ENCODE measurements around the gene GABBR2. TPM values are rescaled to one million over a fixed set of nuclear protein-coding genes. Genes with fewer than 3 reads are reported as not detected.
"Not testable (repeated sequence)": the region's sequence is repeated elsewhere in the genome, so short reads cannot be mapped to it uniquely, and the experiment has no call there.

The GABBR2 gene
- polyA plus RNA-seq, 4 donors, result 2.7 to 5.0 (median 4.6) TPM

DNA sequence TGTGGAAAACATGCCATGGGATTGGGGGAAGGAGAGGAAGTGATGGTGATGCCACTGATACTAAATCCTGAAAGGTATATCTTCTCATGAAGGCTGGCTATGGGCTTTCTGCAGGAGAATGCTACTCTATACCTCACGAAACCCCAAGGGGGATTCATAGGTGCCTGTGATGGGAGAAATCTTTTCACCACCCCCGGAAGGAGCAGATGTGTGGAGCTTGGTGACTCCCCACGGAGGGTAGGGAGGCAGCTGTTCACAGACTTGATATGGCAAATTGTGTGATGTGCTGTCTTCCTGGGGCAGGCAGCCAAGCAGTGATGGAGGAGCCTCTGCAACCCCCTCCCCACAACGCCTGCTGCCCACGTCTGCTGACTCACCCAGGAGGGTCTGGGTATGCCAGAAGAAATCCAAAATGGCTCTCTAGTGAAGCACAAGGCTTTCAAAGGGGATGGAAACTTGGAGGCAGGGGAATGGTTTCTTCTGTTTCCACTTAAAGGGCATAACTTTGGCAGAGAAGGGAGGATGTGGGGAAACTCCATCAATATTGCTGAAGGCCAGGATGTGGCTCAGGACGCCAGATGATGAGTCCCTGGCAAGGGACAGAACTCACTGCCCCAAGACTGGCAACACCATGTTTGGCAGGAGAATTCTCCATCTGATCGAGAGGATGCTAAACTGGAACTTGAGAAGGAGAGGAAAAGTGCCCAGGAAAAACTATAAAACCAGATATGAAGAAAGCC is 188.3 kb downstream of the GABBR2 start:
- DNase-seq (ENCODE audit: low read depth in 4 of 4, low spot score in 3 of 4), result no peak

DNA sequence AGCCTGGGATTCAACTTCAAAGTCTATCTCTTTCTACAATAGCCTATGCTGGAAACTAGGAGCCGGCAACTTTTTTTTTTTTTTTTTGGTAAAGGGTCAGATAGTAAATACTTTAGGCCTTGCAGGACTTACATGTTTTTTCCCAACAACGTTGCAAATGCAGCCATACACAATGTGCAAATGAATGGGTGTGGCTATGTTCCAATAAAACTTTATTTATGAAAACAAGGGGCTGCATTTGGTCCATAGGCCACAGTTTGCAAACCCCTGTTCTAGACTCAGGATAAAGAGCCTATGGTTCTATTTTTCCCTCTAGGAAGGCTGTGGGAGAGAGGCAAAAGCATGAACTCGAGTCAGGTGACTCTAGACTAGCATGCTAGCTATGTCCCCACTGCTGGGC is 189.1 kb downstream of the GABBR2 start:
- DNase-seq (ENCODE audit: low read depth in 4 of 4, low spot score in 3 of 4), result no peak

DNA sequence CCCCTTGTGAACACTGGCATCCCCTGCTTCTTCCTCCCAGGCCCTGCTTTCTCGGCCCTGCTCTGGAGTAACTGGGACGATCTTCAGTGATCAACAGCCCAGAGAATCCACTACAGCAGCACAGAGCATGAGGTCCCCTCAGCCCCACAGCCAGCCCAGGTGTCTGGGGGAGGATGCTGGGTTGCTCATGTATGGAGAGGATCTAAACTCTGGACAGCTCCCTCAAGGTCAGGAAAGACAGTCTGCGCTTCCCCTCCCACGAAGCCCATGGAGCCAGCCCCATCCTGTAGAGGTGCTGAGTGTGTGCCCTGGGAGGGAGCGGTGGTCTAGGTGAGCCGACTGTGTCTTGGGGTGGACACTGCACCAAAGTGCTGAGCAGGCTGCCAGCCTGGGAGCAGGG is 190.2 kb downstream of the GABBR2 start:
- no peak for DNase-seq (ENCODE audit: low read depth in 4 of 4, low spot score in 3 of 4)

DNA sequence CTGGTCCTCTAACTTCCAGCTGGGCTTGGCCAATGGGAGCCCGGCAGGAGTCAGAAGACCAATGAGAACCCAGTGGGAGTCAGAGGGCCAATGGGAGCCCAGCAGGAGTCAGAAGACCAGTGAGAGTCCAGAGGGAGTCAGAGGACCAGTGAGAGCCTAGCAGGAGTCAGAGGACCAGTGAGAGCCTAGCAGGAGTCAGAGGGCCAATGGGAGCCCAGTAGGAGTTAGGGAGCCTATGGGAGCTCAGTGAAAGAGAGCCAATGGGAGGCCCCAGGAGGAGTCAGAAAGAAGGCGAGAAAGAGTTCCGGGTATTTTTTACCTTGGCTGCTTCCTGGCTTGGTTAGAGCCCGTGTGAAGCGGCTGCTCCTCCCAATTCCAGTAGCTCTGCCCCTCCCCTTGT is 191.0 kb downstream of the GABBR2 start:
- DNase-seq (ENCODE audit: low read depth in 4 of 4, low spot score in 3 of 4), result no peak

DNA sequence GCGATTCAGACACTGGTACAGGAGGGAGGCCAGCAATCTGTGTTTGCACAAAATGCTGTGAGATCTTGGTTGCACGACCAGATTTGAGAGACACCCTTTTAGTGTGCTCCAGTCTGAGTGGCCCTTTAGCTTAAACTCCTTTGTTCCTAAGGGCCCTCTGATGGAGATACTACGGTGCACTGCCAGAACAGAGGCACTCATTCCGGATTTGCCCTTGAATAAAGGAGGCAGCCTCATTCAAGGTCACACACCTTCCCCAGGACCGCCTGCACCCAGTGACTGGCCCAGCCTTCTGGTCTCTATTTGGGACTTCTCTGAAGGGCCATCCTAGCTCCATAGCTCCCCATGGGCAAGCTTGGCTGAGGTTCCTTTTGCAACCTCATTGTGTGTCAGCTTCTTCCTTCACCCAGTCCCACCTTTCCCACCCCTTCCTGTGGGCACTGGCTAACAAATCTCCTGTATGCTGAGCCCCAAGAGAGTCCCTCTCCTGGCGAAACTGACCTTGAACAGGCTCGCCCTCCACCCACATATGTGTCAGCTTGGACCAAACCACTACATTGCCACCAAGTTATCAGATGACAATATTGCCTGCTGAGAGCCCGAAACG is 191.7 kb downstream of the GABBR2 start:
- DNase-seq (ENCODE audit: low read depth in 4 of 4, low spot score in 3 of 4), result no peak

DNA sequence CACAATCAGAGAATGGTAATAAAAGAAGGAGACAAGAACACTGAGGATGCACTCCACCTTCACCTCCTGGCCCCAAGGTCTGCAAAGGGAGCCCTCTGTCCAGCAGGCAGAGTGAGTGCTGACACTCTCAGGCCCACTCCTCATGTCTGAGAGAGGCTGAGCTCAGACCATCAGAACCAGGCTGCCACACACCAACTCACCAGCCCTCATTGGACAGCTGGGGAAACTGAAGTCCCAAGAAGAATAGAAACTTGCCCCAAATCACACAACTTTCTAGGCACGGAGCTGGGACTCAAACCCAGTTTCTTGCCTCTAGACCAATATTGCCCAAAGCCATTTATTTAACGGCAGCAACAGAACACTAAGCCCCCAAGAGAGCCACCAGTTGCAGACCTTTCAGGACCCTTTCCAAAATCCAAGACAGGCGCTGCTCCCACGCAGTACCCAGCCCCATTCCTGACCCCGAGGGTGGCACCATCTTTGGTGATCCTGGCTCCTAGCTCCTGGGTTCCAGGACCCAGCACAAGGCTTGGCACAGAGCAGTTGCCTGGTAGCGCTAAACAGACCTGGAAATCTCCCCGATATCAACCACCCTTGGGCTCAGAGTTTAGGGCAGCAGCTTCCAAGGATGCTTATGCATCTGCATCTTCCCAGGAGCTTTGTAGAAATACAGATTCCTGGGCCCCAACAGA is 192.4 kb downstream of the GABBR2 start:
- DNase-seq (ENCODE audit: low read depth in 4 of 4, low spot score in 3 of 4), result no peak

DNA sequence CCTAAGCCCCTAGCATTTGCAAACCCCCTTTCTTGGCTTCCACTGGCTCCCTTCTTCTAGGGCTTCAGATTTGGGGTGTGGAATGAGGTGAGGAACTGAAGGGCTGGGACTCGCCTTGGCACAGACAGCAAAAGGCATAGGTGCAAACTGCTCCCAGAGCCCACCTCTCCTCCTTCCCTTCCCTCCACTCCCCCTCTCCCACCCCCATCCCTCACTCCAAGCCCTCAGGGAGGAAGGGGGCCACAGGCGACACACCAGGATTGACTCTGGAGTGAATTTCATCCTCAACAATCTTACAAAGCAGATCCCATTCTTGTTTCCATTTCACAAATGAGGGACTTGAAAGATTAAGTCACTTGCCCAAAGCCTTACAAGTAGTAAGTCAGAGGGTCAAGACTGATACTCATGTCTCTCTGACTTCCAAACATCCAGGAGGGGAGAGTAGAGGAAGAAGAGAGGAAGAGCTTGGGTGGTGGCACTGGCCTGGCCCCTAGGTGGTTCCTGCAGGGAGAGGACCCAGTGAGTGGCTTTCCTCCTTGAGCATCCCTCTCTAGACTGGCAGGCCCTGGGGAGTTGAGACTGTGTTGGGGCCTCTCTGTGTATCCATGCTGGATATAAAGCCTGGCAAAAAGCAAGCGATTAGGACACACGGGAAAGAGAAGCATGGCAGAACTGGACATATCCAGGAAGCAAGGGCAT is 193.1 kb downstream of the GABBR2 start:
- DNase-seq (ENCODE audit: low read depth in 4 of 4, low spot score in 3 of 4), result no peak

DNA sequence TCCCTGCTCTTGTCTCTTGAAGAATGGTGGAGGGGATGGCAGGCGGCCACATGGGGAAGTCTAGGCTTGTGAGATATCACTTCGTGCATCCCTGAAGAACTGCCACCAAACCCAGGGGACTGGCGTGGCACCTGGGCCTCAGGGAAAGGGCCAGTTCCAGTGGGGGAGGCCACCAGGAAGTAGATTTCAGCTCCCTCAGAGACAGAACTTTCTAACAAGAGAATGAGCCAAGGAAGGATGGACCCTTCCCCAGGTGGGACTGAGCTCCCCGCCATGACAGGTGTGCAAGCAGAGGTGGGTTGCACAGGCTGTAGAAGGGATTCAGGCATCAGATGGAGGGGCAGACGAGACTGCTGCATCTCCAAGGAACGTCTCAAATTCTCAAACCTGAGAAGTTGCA is 193.9 kb downstream of the GABBR2 start:
- DNase-seq (ENCODE audit: low read depth in 4 of 4, low spot score in 3 of 4), result no peak

DNA sequence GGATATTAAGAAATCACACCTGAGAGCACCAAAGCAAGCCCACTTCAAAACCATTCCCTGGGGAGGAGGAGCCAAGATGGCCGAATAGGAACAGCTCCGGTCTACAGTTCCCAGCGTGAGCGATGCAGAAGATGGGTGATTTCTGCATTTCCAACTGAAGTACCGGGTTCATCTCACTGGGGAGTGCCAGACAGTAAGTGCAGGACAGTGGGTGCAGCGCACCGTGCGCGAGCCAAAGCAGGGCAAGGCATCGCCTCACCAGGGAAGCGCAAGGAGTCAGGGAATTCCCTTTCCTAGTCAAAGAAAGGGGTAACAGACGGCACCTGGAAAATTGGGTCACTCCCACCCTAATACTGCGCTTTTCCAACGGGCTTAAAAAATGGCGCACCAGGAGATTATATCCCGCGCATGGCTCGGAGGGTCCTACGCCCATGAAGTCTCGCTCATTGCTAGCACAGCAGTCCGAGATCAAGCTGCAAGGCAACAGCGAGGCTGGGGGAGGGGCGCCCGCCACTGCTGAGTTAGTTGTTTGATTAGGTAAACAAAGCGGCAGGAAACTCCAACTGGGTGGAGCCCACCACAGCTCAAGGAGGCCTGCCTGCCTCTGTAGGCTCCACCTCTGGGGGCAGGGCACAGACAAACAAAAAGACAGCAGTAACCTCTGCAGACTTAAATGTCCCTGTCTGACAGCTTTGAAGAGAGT is 200.4 kb downstream of the GABBR2 start:
- DNase-seq (ENCODE audit: low read depth in 4 of 4, low spot score in 3 of 4), result not testable (repeated sequence)

DNA sequence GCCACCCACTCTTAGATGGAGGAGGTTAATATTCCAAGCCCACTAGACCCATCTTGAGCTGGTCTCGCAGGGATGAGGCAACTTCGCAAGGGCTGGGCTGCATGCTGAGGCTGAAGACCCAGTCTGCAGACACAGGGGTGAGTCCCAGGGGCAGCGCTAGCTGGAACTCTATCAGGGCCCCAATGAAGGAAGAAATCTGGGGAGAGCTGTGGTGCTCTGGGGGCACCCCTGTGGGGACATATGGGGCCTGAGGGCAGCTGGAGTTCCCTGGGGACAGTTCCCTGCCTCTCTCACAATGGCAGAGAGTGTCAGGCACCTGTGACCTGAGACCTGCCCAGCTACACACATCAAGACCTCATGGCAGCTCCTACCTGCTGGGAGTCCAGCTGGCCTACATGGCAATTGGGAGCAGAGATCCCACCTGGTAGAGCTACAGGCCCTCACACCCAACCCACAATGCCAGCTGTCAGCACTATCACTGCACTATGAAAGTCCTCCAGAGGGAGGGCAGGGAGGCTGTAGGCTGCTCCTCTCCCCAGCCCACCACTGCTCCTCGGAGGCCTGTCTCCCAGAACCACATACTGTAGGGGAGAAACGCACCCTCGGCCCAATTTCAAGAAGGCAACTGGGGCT is 202.2 kb downstream of the GABBR2 start:
- DNase-seq (ENCODE audit: low read depth in 4 of 4, low spot score in 3 of 4), result no peak

DNA sequence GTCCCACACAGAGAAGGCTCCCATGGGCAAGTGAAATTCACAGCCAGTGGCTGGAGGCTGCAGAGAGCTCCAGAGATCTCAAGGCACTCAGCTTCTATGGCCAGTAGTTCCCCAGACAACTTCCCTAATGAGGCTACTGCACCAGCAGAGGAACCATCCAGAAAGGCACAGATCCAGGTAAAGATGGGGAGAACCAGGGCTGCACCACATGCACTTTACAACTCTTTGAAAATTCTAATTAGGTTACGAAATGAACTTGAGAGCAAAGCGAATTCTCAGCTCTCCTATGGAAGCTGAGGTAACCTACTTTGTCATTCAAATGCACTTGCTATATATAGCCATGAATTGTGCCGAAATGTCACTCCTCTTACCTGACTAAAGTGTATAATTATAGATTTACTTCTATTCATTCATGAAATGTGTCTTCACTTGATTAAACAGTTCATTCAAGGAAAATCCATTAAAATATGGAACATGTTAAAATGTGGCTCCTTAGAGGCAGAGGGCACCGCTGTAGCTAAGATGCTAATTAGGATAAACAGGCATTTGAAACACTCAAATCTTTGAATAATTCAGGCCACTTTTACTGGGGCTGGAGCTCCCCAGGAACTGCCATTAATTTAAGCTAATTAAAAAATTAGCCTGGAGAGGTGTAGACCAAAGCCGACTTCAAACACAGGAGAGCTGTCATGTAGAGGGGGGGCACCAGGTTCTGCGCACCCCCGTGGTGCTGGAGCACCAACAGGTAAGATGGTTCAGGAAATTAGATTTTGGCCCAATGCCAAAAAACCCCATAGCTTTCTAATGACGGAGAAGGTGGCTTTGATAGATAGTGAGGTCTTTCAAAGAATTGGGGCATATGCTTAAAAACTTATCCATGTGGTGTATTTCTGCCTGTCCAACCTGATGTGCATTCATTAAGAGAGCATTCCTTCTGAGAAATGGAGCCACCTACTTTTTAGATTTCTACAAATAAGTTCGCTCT is 204.1 kb downstream of the GABBR2 start:
- no peak for DNase-seq (ENCODE audit: low read depth in 4 of 4, low spot score in 3 of 4)

DNA sequence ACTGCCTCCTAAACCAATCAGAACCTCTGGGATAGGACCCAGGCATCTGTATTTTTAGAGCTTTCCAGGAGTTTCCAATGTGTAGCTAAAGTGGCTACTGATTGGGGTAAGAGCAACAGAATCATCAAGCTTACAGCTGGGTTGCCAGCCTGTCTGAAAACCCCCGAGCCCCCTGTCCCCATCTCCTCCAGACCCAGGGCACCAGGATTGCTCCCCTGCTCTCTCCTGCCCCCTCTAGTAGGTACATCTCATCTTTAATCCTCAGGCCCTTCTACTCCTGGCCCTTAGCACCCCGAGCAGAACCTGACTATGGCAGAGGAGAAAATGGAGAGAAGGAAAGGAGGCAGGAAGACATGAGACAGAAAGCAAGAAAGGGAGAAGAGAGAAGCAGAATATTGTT is 204.9 kb downstream of the GABBR2 start:
- no peak for DNase-seq (ENCODE audit: low read depth in 4 of 4, low spot score in 3 of 4)

DNA sequence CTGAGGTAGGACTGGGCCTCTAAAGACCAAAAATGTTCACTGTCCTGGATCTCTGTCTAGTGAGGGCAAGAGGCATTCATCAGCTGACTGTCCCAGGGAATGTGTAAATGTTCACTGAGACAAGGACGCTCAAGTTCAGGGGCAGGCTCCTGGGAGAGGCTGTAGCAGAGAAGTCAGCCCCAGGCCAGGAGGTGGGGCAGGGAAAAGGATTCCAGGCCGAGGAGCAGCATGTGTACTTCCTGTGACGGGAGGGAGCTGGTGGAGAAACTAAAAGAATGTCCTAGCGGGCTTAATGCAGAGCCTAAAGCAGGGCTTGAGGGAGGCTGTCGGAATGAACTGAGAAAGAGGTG is 205.8 kb downstream of the GABBR2 start:
- no peak for DNase-seq (ENCODE audit: low read depth in 4 of 4, low spot score in 3 of 4)

DNA sequence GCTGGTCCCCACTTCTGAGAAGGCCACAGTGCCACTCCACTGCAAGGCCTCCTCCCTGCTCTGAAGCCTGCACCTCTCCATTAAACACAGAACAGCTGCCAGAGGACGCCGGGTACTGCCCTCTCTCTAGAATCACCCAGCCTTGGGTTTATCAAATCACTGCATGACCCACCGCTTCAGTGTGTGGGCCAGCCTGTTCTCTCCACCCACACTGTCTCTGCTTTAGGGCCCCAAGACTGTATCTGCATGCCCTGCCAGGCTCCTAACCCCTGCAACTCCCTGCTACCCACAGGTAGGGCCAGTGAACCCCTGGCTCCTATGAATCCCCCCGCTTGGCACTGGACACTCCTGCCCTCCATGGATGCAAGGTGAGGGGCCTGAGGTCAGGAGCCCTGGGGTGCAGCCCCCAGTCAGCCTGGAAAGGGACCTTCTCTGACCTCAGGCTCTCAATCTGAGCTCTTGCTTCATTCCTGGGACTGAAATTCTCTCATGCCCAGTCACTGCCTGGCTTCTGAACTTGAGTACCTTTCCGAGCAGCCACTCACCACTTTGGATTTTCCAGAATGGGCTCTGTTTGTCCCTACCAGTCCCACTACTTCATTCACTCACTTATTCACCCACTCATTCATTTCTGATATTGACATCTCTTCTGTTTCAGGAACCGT is 206.3 kb downstream of the GABBR2 start:
- DNase-seq (ENCODE audit: low read depth in 4 of 4, low spot score in 3 of 4), result no peak

DNA sequence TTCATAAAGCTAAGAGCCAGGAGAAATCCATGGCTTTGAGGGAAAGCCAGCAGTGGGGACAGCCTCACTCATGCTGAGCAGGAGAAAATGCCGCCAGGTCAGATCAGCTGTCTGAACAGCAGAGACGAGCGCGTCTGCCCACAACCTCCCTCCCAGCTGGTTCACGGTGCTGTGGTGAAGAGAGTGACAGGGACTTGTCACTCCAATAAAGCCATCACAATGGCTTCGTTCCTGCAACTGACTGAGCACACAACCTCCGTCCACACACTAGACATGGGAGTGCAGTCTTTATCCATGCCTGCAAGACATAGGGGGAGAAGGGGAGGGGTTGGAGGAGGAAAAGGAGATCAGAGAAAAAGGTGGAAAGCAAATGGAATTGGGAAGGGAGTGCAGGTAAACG is 206.9 kb downstream of the GABBR2 start:
- no peak for DNase-seq (ENCODE audit: low read depth in 4 of 4, low spot score in 3 of 4)

DNA sequence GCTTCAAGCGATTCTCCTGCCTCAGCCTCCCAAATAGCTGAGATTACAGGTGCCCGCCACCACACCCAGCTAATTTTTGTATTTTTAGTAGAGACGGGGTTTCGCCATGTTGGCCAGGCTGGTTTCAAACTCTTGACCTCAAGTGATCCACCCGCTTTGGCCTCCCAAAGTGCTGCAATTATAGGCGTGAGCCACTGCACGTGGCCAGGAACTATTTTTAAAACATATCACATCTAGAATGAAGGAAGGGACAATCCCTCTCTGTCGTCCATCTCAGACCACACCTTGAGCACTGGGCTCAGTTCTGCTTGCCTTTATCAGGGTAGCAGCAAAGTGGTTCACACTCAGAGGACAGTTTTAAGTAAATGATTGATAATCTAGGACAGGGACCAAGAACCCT is 207.5 kb downstream of the GABBR2 start:
- not testable (repeated sequence) for DNase-seq (ENCODE audit: low read depth in 4 of 4, low spot score in 3 of 4)

DNA sequence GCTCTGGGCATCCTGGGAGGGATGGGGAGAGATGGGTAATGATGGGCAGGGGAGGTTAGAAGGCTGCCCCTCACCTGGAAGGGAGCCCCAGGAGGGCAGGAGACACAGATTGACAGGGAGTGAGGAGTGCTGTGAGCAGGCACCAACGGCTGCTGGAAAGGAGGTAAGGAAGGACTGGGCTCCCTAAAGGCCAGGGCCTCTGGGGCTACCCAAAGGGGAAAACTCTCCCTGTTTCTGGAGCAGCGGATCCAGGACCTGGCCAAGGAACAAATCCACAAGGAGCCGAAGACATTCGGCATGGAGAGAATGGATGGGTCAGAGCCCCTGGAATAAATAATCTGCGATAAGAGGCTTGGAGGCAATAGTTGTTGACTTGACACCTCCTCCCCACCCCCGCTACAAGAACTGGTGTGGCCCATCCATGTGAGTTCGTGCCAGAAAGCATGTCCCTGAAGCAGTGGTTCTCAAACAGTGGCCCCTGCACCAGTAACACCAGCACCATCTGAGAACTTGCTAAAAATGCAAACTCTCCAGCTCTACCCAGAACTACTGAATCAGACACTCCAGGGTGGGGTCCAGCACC is 208.3 kb downstream of the GABBR2 start:
- DNase-seq (ENCODE audit: low read depth in 4 of 4, low spot score in 3 of 4), result no peak

DNA sequence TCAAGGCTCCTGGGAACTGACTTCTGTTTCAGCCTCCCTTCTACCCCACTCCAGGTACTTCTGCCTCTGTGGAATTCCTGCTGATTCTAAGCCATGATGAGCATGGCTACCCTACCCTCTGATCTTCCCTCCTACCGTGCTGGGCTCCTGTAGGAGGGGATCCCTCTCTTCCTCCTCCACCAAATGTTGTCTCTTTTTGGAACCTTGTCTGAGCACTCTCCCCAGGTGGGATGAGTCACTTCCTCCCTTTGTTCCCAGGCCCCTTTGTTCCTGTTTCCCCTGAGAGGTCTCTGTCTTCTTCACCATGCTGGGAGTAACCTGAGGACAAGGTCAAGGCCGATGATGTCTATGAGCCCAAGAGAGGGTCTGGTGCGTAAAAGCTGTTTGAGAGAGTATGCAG is 213.2 kb downstream of the GABBR2 start:
- DNase-seq (ENCODE audit: low read depth in 4 of 4, low spot score in 3 of 4), result no peak

Data from right renal pelvis (tissue), 4 donors.